Stimulated activated CD4-positive, alpha-beta T cell treated with anti-CD3 and anti-CD28 coated beads, Interleukin-12 subunit alpha, Interleukin-12 subunit beta, amount 100 ng/mL, for 24 hours (primary cell): ENCODE data around the gene FXYD6.
"Not testable (repeated sequence)": the region's sequence is repeated elsewhere in the genome, so short reads cannot be mapped to it uniquely, and the experiment has no call there.

Source experiments
- DNase-seq, 2 experiments: peaks; one replicate each; pipeline ENCODE4 v3.0.0-alpha.2; 2020; ENCODE audit warnings: low read depth in 2 of 2

Gene FXYD6

GRCh38 chr11:117870103-117870952 is 6.1 kb downstream of the FXYD6 start:
- DNase-seq: no peak

GRCh38 chr11:117869604-117870003 is 6.9 kb downstream of the FXYD6 start:
- DNase-seq: no peak

- DNase-seq: no peak
Observed at GRCh38 chr11:117868815-117869561, 7.5 kb downstream of the FXYD6 start.

- no peak for DNase-seq
Observed at GRCh38 chr11:117868088-117868487, 8.4 kb downstream of the FXYD6 start.

GRCh38 chr11:117866526-117866925 is 9.9 kb downstream of the FXYD6 start:
- DNase-seq: no peak

GRCh38 chr11:117865546-117865945 is 10.9 kb downstream of the FXYD6 start:
- not testable (repeated sequence) for DNase-seq

GRCh38 chr11:117863383-117863782 is 13.1 kb downstream of the FXYD6 start:
- DNase-seq: no peak

GRCh38 chr11:117862753-117863152 is 13.7 kb downstream of the FXYD6 start:
- DNase-seq: no peak

GRCh38 chr11:117862019-117862725 is 14.3 kb downstream of the FXYD6 start:
- DNase-seq: no peak

- no peak for DNase-seq
Observed at GRCh38 chr11:117861151-117862018, 15.1 kb downstream of the FXYD6 start.

GRCh38 chr11:117860139-117860538 is 16.3 kb downstream of the FXYD6 start:
- no peak for DNase-seq

- no peak for DNase-seq
Observed at GRCh38 chr11:117859488-117860112, 16.9 kb downstream of the FXYD6 start.

- DNase-seq: no peak
Observed at GRCh38 chr11:117859061-117859460, 17.4 kb downstream of the FXYD6 start.

- DNase-seq: no peak
Observed at GRCh38 chr11:117857734-117858414, 18.6 kb downstream of the FXYD6 start.

GRCh38 chr11:117855912-117856651 is 20.4 kb downstream of the FXYD6 start:
- DNase-seq: no peak

- no peak for DNase-seq
Observed at GRCh38 chr11:117855186-117855845, 21.1 kb downstream of the FXYD6 start.

GRCh38 chr11:117852309-117852708 is 24.1 kb downstream of the FXYD6 start:
- no peak for DNase-seq

- DNase-seq: no peak
Observed at GRCh38 chr11:117851852-117852251, 24.6 kb downstream of the FXYD6 start.

GRCh38 chr11:117851106-117851505 is 25.4 kb downstream of the FXYD6 start:
- no peak for DNase-seq
